Measurements from ENCODE around the gene ZNF318.
A peak's percentile ranks its signal among the peaks of the same experiment; 100 is the strongest.
"Not testable (repeated sequence)": the region's sequence is repeated elsewhere in the genome, so short reads cannot be mapped to it uniquely, and the experiment has no call there.

Gene ZNF318

GRCh38 chr6:43369174-43370002, at the start of gene ZNF318:
Gene ZNF318 (minus strand): TSS chr6:43369647. CDS start chr6:43369365, 282 bp downstream.
- DNase-seq (ENCODE audit: low read depth) = peak; percentile 93

- no peak for DNase-seq (ENCODE audit: low read depth)
Observed at GRCh38 chr6:43416935-43417334, 47.5 kb upstream of the ZNF318 start.

- DNase-seq (ENCODE audit: low read depth) = not testable (repeated sequence)
Observed at GRCh38 chr6:43415275-43415674, 45.8 kb upstream of the ZNF318 start.

GRCh38 chr6:43413002-43413401, 43.6 kb upstream of the ZNF318 start:
- DNase-seq (ENCODE audit: low read depth) = no peak

- no peak for DNase-seq (ENCODE audit: low read depth)
Observed at GRCh38 chr6:43412541-43412940, 43.1 kb upstream of the ZNF318 start.

- not testable (repeated sequence) for DNase-seq (ENCODE audit: low read depth)
Observed at GRCh38 chr6:43410776-43411175, 41.3 kb upstream of the ZNF318 start.

- DNase-seq (ENCODE audit: low read depth) = no peak
Observed at GRCh38 chr6:43408259-43408658, 38.8 kb upstream of the ZNF318 start.

- DNase-seq (ENCODE audit: low read depth) = no peak
Observed at GRCh38 chr6:43407296-43407695, 37.8 kb upstream of the ZNF318 start.

- DNase-seq (ENCODE audit: low read depth) = no peak
Observed at GRCh38 chr6:43405354-43405753, 35.9 kb upstream of the ZNF318 start.

GRCh38 chr6:43402820-43403219, 33.4 kb upstream of the ZNF318 start:
- no peak for DNase-seq (ENCODE audit: low read depth)

- no peak for DNase-seq (ENCODE audit: low read depth)
Observed at GRCh38 chr6:43401730-43402129, 32.3 kb upstream of the ZNF318 start.

GRCh38 chr6:43399932-43400487, 30.6 kb upstream of the ZNF318 start:
- no peak for DNase-seq (ENCODE audit: low read depth)

- DNase-seq (ENCODE audit: low read depth) = no peak
Observed at GRCh38 chr6:43396408-43397149, 27.1 kb upstream of the ZNF318 start.

- no peak for DNase-seq (ENCODE audit: low read depth)
Observed at GRCh38 chr6:43395776-43396175, 26.3 kb upstream of the ZNF318 start.

- DNase-seq (ENCODE audit: low read depth) = no peak
Observed at GRCh38 chr6:43394982-43395381, 25.5 kb upstream of the ZNF318 start.

- DNase-seq (ENCODE audit: low read depth) = no peak
Observed at GRCh38 chr6:43393602-43394001, 24.2 kb upstream of the ZNF318 start.

GRCh38 chr6:43393133-43393532, 23.7 kb upstream of the ZNF318 start:
- not testable (repeated sequence) for DNase-seq (ENCODE audit: low read depth)

GRCh38 chr6:43391440-43392031, 22.1 kb upstream of the ZNF318 start:
- no peak for DNase-seq (ENCODE audit: low read depth)

GRCh38 chr6:43390753-43391439, 21.4 kb upstream of the ZNF318 start:
- DNase-seq (ENCODE audit: low read depth) = not testable (repeated sequence)

GRCh38 chr6:43389730-43390295, 20.4 kb upstream of the ZNF318 start:
- DNase-seq (ENCODE audit: low read depth) = no peak

- DNase-seq (ENCODE audit: low read depth) = no peak
Observed at GRCh38 chr6:43386492-43386891, 17.0 kb upstream of the ZNF318 start.

Measured in stimulated activated CD4-positive, alpha-beta T cell treated with anti-CD3 and anti-CD28 coated beads, Interleukin-2, amount 100 ng/mL, for 4 hours (primary cell).